WTC11 (cell line): ENCODE data around the gene COL5A2. TPM values are rescaled to one million over a fixed set of nuclear protein-coding genes. Genes with fewer than 3 reads are reported as not detected.
A peak's percentile ranks its signal among the peaks of the same experiment; 100 is the strongest.

Experiments used
- ATAC-seq: fragments of 200-7000 bp; cut with Tn5 transposase; 2 replicates; pipeline ENCODE4 v1.10.0; 2021; ENCODE audit warnings: mild to moderate bottlenecking, moderate library complexity
- CTCF ChIA-PET: fragments of 300-600 bp; sonication (Branson Sonifier 250); formaldehyde crosslinking; loops from one replicate; lab custom pipeline; 2021; ENCODE audit warnings: antibody characterized with exemption; lab: Charles Lee
- POLR2A ChIA-PET: fragments of 350-600 bp; sonication (Branson Sonifier 250); formaldehyde crosslinking; loops from one replicate; lab custom pipeline; 2021; ENCODE audit warnings: antibody characterized with exemption; lab: Charles Lee
- DNase-seq: peaks from one replicate; pipeline ENCODE4 v3.0.0; 2021; ENCODE audit warnings: low spot score
- H3K27ac Mint-ChIP-seq: 2 replicates; pipeline ENCODE4 v1.8.0; 2021; ENCODE audit warnings: mixed read lengths
- H3K27me3 Mint-ChIP-seq: 2 replicates; pipeline ENCODE4 v1.8.0; 2021; ENCODE audit warnings: low read depth, mild to moderate bottlenecking, moderate library complexity, mixed read lengths
- H3K36me3 Mint-ChIP-seq: 2 replicates; pipeline ENCODE4 v1.8.0; 2021; ENCODE audit warnings: mixed read lengths
- H3K4me1 Mint-ChIP-seq: 2 replicates; pipeline ENCODE4 v1.8.0; 2022; ENCODE audit warnings: mixed read lengths
- H3K4me3 Mint-ChIP-seq: 2 replicates; pipeline ENCODE4 v1.8.0; 2021; ENCODE audit warnings: mild to moderate bottlenecking, moderate library complexity, mixed read lengths
- H3K9me3 Mint-ChIP-seq: 2 replicates; pipeline ENCODE4 v1.8.0; 2021; ENCODE audit warnings: mixed read lengths
- ARID4B ChIP-seq: sonication (generic); formaldehyde crosslinking; IDR thresholded peaks from 2 replicates; pipeline ENCODE4 v1.8.0; 2023; ENCODE audit warnings: missing genetic modification reagents, mild to moderate bottlenecking, borderline replicate concordance
- ATF2 ChIP-seq: sonication (generic); formaldehyde crosslinking; IDR thresholded peaks from 2 replicates; pipeline ENCODE4 v1.8.1; 2022; ENCODE audit warnings: low read depth, missing genetic modification reagents, borderline replicate concordance
- CTCF ChIP-seq: fragments of 200-600 bp; IDR thresholded peaks from 2 replicates; pipeline ENCODE4 v1.8.0; 2022; ENCODE audit warnings: antibody characterized with exemption
- GABPB1 ChIP-seq: sonication (generic); formaldehyde crosslinking; IDR thresholded peaks from 2 replicates; pipeline ENCODE4 v1.8.1; 2023; ENCODE audit warnings: mild to moderate bottlenecking, missing genetic modification reagents
- GTF2I ChIP-seq: fragments of 250-450 bp; sonication (Bioruptor Pico); conservative IDR thresholded peaks from 2 replicates; pipeline ENCODE4 v1.4.0; 2021; ENCODE audit warnings: mild to moderate bottlenecking
- IRF1 ChIP-seq: sonication (generic); formaldehyde crosslinking; IDR thresholded peaks from 2 replicates; pipeline ENCODE4 v1.8.0; 2023; ENCODE audit warnings: missing genetic modification reagents
- NFYB ChIP-seq: sonication (generic); formaldehyde crosslinking; conservative IDR thresholded peaks from 2 replicates; pipeline ENCODE4 v1.8.0; 2022; ENCODE audit warnings: low read depth, missing genetic modification reagents
- NR1H2 ChIP-seq: sonication (generic); formaldehyde crosslinking; IDR thresholded peaks from 2 replicates; pipeline ENCODE4 v1.9.0; 2021; ENCODE audit warnings: mild to moderate bottlenecking, moderate library complexity, missing genetic modification reagents
- OVOL2 ChIP-seq: fragments of 250-450 bp; sonication (Bioruptor Pico); IDR thresholded peaks from 2 replicates; pipeline ENCODE4 v1.9.0; 2021; ENCODE audit warnings: mild to moderate bottlenecking, borderline replicate concordance
- RELA ChIP-seq: sonication (generic); formaldehyde crosslinking; IDR thresholded peaks from 2 replicates; pipeline ENCODE4 v1.8.1; 2022; ENCODE audit warnings: missing genetic modification reagents, mild to moderate bottlenecking, borderline replicate concordance
- TEAD1 ChIP-seq: sonication (generic); formaldehyde crosslinking; IDR thresholded peaks from 2 replicates; pipeline ENCODE4 v1.8.0; 2022; ENCODE audit warnings: mild to moderate bottlenecking, missing genetic modification reagents
- TEAD4 ChIP-seq: sonication (generic); formaldehyde crosslinking; IDR thresholded peaks from 2 replicates; pipeline ENCODE4 v1.8.0; 2022; ENCODE audit warnings: mild to moderate bottlenecking, missing genetic modification reagents
- ZNF219 ChIP-seq: sonication (generic); formaldehyde crosslinking; IDR thresholded peaks from 2 replicates; pipeline ENCODE4 v1.8.0; 2023; ENCODE audit warnings: missing genetic modification reagents, mild to moderate bottlenecking, borderline replicate concordance
- ZNF263 ChIP-seq: sonication (generic); formaldehyde crosslinking; IDR thresholded peaks from 2 replicates; pipeline ENCODE4 v1.8.1; 2022; ENCODE audit warnings: low read depth, mild to moderate bottlenecking, moderate library complexity, missing genetic modification reagents
- ZNF281 ChIP-seq: sonication (generic); formaldehyde crosslinking; IDR thresholded peaks from 2 replicates; pipeline ENCODE4 v1.8.0; 2023; ENCODE audit warnings: mild to moderate bottlenecking, missing genetic modification reagents
- ZNF423 ChIP-seq: fragments of 250-450 bp; sonication (Bioruptor Pico); IDR thresholded peaks from 2 replicates; pipeline ENCODE4 v2.1.2; 2022; ENCODE audit warnings: mild to moderate bottlenecking, moderate library complexity
- ZSCAN18 ChIP-seq: fragments of 250-450 bp; sonication (Bioruptor Pico); IDR thresholded peaks from 2 replicates; pipeline ENCODE4 v2.1.2; 2022; ENCODE audit warnings: mild to moderate bottlenecking, moderate library complexity
- total RNA-seq: library from RNA; stranded (reverse); gene quantifications from 3 replicates; pipeline ENCODE4 v1.2.3, GENCODE V29; 2021

COL5A2 gene
- total RNA-seq, 1 experiment from 2014 or later = 16.0 TPM

- peaks cover 46% of the 10 kb centered on the region for H3K4me1 Mint-ChIP-seq
- no peak for DNase-seq
- ATAC-seq = peak; percentile 13; the same call in 1 of the 2 replicates
- POLR2A ChIA-PET = no interaction called here
- no peaks in the 10 kb centered on the region for H3K36me3 Mint-ChIP-seq
- no peaks in the 10 kb centered on the region for H3K27me3 Mint-ChIP-seq
- TF ChIP-seq ZSCAN18 (CRISPR knock-in tag) = no peak
- TF ChIP-seq ZNF263 = no peak
- TF ChIP-seq ARID4B (CRISPR knock-in tag) = no peak
- TF ChIP-seq ZNF423 (CRISPR knock-in tag) = no peak
- TF ChIP-seq RELA (CRISPR knock-in tag) = no peak
- TF ChIP-seq NFYB (CRISPR knock-in tag) = no peak
- no peak for TF ChIP-seq CTCF
- CTCF ChIA-PET = interaction anchor here (1.1 to 2.4 kb wide), 2 partner anchors 14 to 21 kb away, joined by 10 to 15 read pairs; no protein-coding TSS in a partner anchor
- no peak overlapping the region; the same call in 1 of the 2 replicates for H3K27ac Mint-ChIP-seq
- H3K4me3 Mint-ChIP-seq = no peak overlapping the region
- H3K9me3 Mint-ChIP-seq = no peaks in the 10 kb centered on the region
Observed at GRCh38 chr2:189163889-189164288, 15.7 kb downstream of the COL5A2 start.

GRCh38 chr2:189162566-189162965, 17.0 kb downstream of the COL5A2 start:
- no peak for DNase-seq
- H3K27ac Mint-ChIP-seq = peak overlapping the region; percentile 58
- no peak for ATAC-seq

More at GRCh38 chr2:189162566-189162965, 17.0 kb downstream of the COL5A2 start:
- Mint-ChIP-seq H3K4me3 (no peak overlapping the region), H3K36me3 (no peaks in the 10 kb centered on the region), H3K4me1 (peaks cover 46% of the 10 kb centered on the region), H3K9me3 (no peaks in the 10 kb centered on the region), H3K27me3 (no peaks in the 10 kb centered on the region)
- ChIA-PET POLR2A (interaction anchor here (0.5 kb wide), 1 partner anchor 123 kb away, joined by 3 read pairs; no protein-coding TSS in a partner anchor), CTCF (interaction anchor here (1.1 to 1.5 kb wide), 3 partner anchors 10 to 19 kb away, joined by 5 to 8 read pairs (median 6); no protein-coding TSS in a partner anchor)
- TF ChIP-seq IRF1 (CRISPR knock-in tag) = no peak
- no peak for TF ChIP-seq OVOL2 (CRISPR knock-in tag)
- no peak for TF ChIP-seq GABPB1
- TF ChIP-seq ATF2 = no peak
- no peak for TF ChIP-seq ZNF281 (CRISPR knock-in tag)
- no peak for TF ChIP-seq TEAD1 (CRISPR knock-in tag)
- no peak for TF ChIP-seq ZNF219 (CRISPR knock-in tag)
- no peak for TF ChIP-seq GTF2I
- TF ChIP-seq TEAD4 = no peak
- TF ChIP-seq NR1H2 (CRISPR knock-in tag) = no peak
